ENCODE data around the gene REPS1.

DNA sequence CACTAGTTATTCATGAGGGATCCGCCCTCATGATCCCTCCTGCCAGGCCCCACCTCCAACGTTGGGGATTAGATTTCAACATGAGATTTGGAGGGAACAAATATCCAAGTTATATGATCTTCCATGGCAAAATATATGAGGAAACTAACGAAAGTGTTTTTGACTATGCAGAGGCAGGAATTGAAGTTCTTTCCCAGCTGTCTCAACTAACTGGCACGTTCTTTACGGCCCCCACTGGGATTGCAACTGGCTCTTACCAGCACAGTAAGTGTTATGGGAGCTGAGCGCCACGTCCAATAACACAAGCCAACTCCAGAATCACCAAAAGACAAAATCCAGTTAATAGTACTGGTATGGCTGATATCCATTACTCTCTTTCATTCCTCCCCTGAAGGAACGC, 125.6 kb downstream of the REPS1 start:
- TF ChIP-seq, protein P1, sequence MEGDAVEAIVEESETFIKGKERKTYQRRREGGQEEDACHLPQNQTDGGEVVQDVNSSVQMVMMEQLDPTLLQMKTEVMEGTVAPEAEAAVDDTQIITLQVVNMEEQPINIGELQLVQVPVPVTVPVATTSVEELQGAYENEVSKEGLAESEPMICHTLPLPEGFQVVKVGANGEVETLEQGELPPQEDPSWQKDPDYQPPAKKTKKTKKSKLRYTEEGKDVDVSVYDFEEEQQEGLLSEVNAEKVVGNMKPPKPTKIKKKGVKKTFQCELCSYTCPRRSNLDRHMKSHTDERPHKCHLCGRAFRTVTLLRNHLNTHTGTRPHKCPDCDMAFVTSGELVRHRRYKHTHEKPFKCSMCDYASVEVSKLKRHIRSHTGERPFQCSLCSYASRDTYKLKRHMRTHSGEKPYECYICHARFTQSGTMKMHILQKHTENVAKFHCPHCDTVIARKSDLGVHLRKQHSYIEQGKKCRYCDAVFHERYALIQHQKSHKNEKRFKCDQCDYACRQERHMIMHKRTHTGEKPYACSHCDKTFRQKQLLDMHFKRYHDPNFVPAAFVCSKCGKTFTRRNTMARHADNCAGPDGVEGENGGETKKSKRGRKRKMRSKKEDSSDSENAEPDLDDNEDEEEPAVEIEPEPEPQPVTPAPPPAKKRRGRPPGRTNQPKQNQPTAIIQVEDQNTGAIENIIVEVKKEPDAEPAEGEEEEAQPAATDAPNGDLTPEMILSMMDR (IDR thresholded peaks at IDR 0.05; ENCODE audit: poor library complexity), result no peak
- no peak for TF ChIP-seq EZH2 (IDR thresholded peaks at IDR 0.05; ENCODE audit: borderline replicate concordance)
